ENCODE results near the gene SNX2. TPM values are rescaled to one million over a fixed set of nuclear protein-coding genes. Genes with fewer than 3 reads are reported as not detected.

The SNX2 gene
- total RNA-seq, 1 experiment from 2014 or later: 123 TPM

- no peak for TF ChIP-seq CTCF (IDR thresholded peaks at IDR 0.05; ENCODE audit: insufficient read depth in 1 of 2, low read depth in 1 of 2, low read length in 1 of 2, severe bottlenecking in 1 of 2, unreplicated experiment in 1 of 2)
- Histone ChIP-seq H3K4me1 (peaks cover 37% of the 10 kb centered on the region), H3K4me3 (ENCODE audit: low read depth, low read length) (no peak overlapping the region), H3K9me3 (no peaks in the 10 kb centered on the region), H3K36me3 (ENCODE audit: control insufficient read depth, insufficient read depth, low read length) (no peaks in the 10 kb centered on the region), H3K27me3 (replicated peaks; ENCODE audit: control insufficient read depth, insufficient read depth, low read length) (no peaks in the 10 kb centered on the region)
- ChIA-PET POLR2A (no interaction called here), CTCF (no interaction called here)
- Mint-ChIP-seq H3K36me3 (ENCODE audit: insufficient read depth, unreplicated experiment) (peaks cover 8% of the 10 kb centered on the region), H3K27ac (ENCODE audit: unreplicated experiment) (no peak overlapping the region), H3K27me3 (ENCODE audit: insufficient read depth, unreplicated experiment) (no peaks in the 10 kb centered on the region), H3K9me3 (ENCODE audit: unreplicated experiment) (no peaks in the 10 kb centered on the region), H3K4me3 (ENCODE audit: unreplicated experiment) (peak overlapping the region; percentile 39), H3K4me1 (ENCODE audit: low read depth, unreplicated experiment) (peaks cover 28% of the 10 kb centered on the region)
- no TSS peak for BruUV-seq (replicated peaks)
- intact Hi-C loops (cut with micrococcal nuclease; ENCODE audit: unreplicated experiment): no loop called here
- DNase-seq: no peak
Measured at GRCh38 chr5:122778157-122778556, 3.3 kb downstream of the SNX2 start.

- intact Hi-C loops (cut with micrococcal nuclease; ENCODE audit: unreplicated experiment): no loop called here
- CTCF ChIA-PET: no interaction called here
- Histone ChIP-seq H3K27me3 (replicated peaks; ENCODE audit: control insufficient read depth, insufficient read depth, low read length) (no peaks in the 10 kb centered on the region), H3K4me1 (peaks cover 24% of the 10 kb centered on the region), H3K36me3 (ENCODE audit: control insufficient read depth, insufficient read depth, low read length) (no peaks in the 10 kb centered on the region), H3K9me3 (0 out of 2 replicates have a peak, but pooled peaks cover 2% of the 10 kb centered on the region), H3K4me3 (ENCODE audit: low read depth, low read length) (no peak overlapping the region)
- no peak for DNase-seq
- no peak for TF ChIP-seq CTCF (IDR thresholded peaks at IDR 0.05; ENCODE audit: insufficient read depth in 1 of 2, low read depth in 1 of 2, low read length in 1 of 2, severe bottlenecking in 1 of 2, unreplicated experiment in 1 of 2)
- Mint-ChIP-seq H3K4me1 (ENCODE audit: low read depth, unreplicated experiment) (peaks cover 20% of the 10 kb centered on the region), H3K4me3 (ENCODE audit: unreplicated experiment) (no peak overlapping the region), H3K27ac (ENCODE audit: unreplicated experiment) (no peak overlapping the region), H3K27me3 (ENCODE audit: insufficient read depth, unreplicated experiment) (no peaks in the 10 kb centered on the region), H3K9me3 (ENCODE audit: unreplicated experiment) (no peaks in the 10 kb centered on the region), H3K36me3 (ENCODE audit: insufficient read depth, unreplicated experiment) (peaks cover 8% of the 10 kb centered on the region)
- POLR2A ChIA-PET: no interaction called here
- BruUV-seq (replicated peaks): no TSS peak
Measured at GRCh38 chr5:122779451-122779850, 4.6 kb downstream of the SNX2 start.

GRCh38 chr5:122780296-122780695 is 5.4 kb downstream of the SNX2 start:
- H3K36me3 ChIP-seq (ENCODE audit: control insufficient read depth, insufficient read depth, low read length): no peaks in the 10 kb centered on the region
- ChIA-PET CTCF (interaction anchor here (0.7 kb wide), 1 partner anchor 264 kb away, joined by 3 read pairs; no protein-coding TSS in a partner anchor), POLR2A (no interaction called here)
- H3K27me3 Mint-ChIP-seq (ENCODE audit: insufficient read depth, unreplicated experiment): no peaks in the 10 kb centered on the region
- H3K4me1 Mint-ChIP-seq (ENCODE audit: low read depth, unreplicated experiment): peaks cover 20% of the 10 kb centered on the region
- no peak for DNase-seq
- no peak for TF ChIP-seq CTCF (IDR thresholded peaks at IDR 0.05; ENCODE audit: insufficient read depth in 1 of 2, low read depth in 1 of 2, low read length in 1 of 2, severe bottlenecking in 1 of 2, unreplicated experiment in 1 of 2)
- H3K9me3 ChIP-seq: peaks cover 6% of the 10 kb centered on the region; the same call in 1 of the 2 replicates
- BruUV-seq (replicated peaks): no TSS peak
- H3K9me3 Mint-ChIP-seq (ENCODE audit: unreplicated experiment): peaks cover 8% of the 10 kb centered on the region
- H3K36me3 Mint-ChIP-seq (ENCODE audit: insufficient read depth, unreplicated experiment): peaks cover 8% of the 10 kb centered on the region
- H3K27me3 ChIP-seq (replicated peaks; ENCODE audit: control insufficient read depth, insufficient read depth, low read length): no peaks in the 10 kb centered on the region
- no peak overlapping the region for H3K4me3 ChIP-seq (ENCODE audit: low read depth, low read length)
- H3K27ac Mint-ChIP-seq (ENCODE audit: unreplicated experiment): no peak overlapping the region
- H3K4me3 Mint-ChIP-seq (ENCODE audit: unreplicated experiment): no peak overlapping the region
- H3K4me1 ChIP-seq: peaks cover 23% of the 10 kb centered on the region
- intact Hi-C loops (cut with micrococcal nuclease; ENCODE audit: unreplicated experiment): no loop called here
